Activated CD8-positive, alpha-beta memory T cell treated with anti-CD3 and anti-CD28 coated beads, Interleukin-2, amount 10 ng/mL, durations not matched to agents 7 days and 5 days (primary cell): Measurements from ENCODE around the gene SLC25A26. TPM values are rescaled to one million over a fixed set of nuclear protein-coding genes. Genes with fewer than 3 reads are reported as not detected.
A peak's percentile ranks its signal among the peaks of the same experiment; 100 is the strongest.
"Not testable (repeated sequence)": the region's sequence is repeated elsewhere in the genome, so short reads cannot be mapped to it uniquely, and the experiment has no call there.

Source experiments
- ATAC-seq: fragments of 150-1000 bp; cut with Tn5 transposase; one replicate; pipeline ENCODE4 v1.10.0; 2021; ENCODE audit warnings: moderate library complexity
- CTCF ChIA-PET: fragments of 350-600 bp; sonication (Branson Sonifier 250); formaldehyde crosslinking; loops from one replicate; lab custom pipeline; 2021; ENCODE audit warnings: antibody characterized with exemption; lab: Charles Lee
- DNase-seq: peaks from one replicate; pipeline ENCODE4 v3.0.0-alpha.2; 2020
- H3K27ac Mint-ChIP-seq: one replicate; pipeline ENCODE4 v1.8.0; 2021; ENCODE audit warnings: mild to moderate bottlenecking, mixed read lengths
- H3K27me3 Mint-ChIP-seq: one replicate; pipeline ENCODE4 v1.8.0; 2021; ENCODE audit warnings: mixed read lengths
- H3K36me3 Mint-ChIP-seq: one replicate; pipeline ENCODE4 v1.8.0; 2021; ENCODE audit warnings: mild to moderate bottlenecking, mixed read lengths
- H3K4me1 Mint-ChIP-seq: one replicate; pipeline ENCODE4 v1.8.0; 2021; ENCODE audit warnings: mixed read lengths
- H3K4me3 Mint-ChIP-seq: one replicate; pipeline ENCODE4 v1.8.0; 2021; ENCODE audit warnings: mild to moderate bottlenecking, moderate library complexity, mixed read lengths
- H3K9me3 Mint-ChIP-seq: one replicate; pipeline ENCODE4 v1.8.0; 2022; ENCODE audit warnings: low read depth, mixed read lengths
- total RNA-seq, 2 experiments: library from RNA; stranded (reverse); gene quantifications; one replicate each; pipeline ENCODE4 v1.2.3, GENCODE V29; 2021

SLC25A26 gene
- total RNA-seq, 2 experiments from 2014 or later = 14.5 to 15.6 TPM

DNA sequence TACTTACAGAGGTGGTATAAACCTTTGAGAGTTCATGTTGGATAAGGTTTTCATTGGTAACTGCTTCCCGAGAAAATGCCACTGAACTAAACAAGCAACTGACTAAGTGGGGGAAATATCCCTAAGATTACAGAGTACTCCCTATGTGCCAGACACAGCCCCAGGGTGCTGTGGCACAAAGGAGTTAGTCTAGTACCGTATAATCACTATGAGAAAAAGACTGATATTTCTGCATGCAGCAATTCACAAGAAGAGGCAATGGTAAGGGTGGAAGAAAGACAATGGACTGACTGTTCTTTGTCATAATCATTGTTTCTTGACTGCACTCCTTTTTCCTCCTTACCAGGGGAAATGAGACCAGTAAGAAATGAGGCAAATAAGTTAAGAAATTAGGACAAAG lies 20.0 kb upstream of the SLC25A26 start:
- H3K27me3 Mint-ChIP-seq = peaks cover 16% of the 10 kb centered on the region
- H3K9me3 Mint-ChIP-seq = no peaks in the 10 kb centered on the region
- DNase-seq (no peak), ATAC-seq (no peak)
- H3K4me3 Mint-ChIP-seq = no peak overlapping the region
- H3K4me1 Mint-ChIP-seq = no peaks in the 10 kb centered on the region
- H3K36me3 Mint-ChIP-seq = no peaks in the 10 kb centered on the region
- H3K27ac Mint-ChIP-seq = no peak overlapping the region
- CTCF ChIA-PET = no interaction called here

DNA sequence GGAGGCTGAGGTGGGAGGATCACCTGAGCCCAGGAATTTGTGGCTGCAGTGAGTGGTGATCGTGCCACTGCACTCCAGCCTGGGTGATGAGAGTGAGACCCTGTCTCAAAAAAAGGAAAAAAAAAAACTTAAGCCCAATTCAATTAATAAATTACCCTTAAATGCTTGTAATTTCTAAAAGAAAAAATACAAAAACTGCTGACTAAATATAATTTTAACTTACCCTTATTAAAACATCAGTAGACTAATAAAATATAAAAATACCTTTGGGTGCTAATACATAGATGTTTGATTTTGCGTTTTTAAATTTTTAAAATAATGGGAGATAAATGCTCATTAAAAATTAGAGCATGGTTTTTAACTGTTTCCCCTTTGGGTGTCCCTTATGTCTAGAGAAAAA lies 17.5 kb upstream of the SLC25A26 start:
- Mint-ChIP-seq H3K4me1 (no peaks in the 10 kb centered on the region), H3K36me3 (no peaks in the 10 kb centered on the region), H3K9me3 (no peaks in the 10 kb centered on the region), H3K27me3 (peaks cover 15% of the 10 kb centered on the region), H3K27ac (no peak overlapping the region), H3K4me3 (no peak overlapping the region)
- CTCF ChIA-PET = no interaction called here
- DNase-seq (no peak), ATAC-seq (no peak)

DNA sequence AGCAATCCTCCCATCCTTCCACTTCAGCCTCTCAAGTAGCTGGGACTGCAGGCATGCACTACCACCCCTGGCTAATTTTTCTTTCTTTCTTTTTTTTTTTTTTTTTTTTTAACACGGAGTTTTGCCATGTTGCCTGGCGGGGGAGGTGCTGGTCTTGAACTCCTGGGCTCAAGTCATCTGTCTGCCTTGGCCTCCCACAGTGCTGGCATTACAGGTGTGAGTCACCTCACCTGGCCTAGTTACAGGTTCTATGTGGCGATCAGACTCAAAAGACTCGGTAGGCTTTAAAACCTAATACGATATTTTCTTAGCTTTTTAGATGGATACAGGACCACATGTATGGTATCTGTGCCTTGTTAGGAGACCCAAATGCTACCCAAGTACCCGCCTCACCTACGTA lies 14.0 kb upstream of the SLC25A26 start:
- no peak overlapping the region for H3K4me3 Mint-ChIP-seq
- DNase-seq (no peak), ATAC-seq (no peak)
- H3K9me3 Mint-ChIP-seq = no peaks in the 10 kb centered on the region
- CTCF ChIA-PET = no interaction called here
- H3K4me1 Mint-ChIP-seq = peaks cover 2% of the 10 kb centered on the region
- no peaks in the 10 kb centered on the region for H3K36me3 Mint-ChIP-seq
- no peak overlapping the region for H3K27ac Mint-ChIP-seq
- peaks cover 15% of the 10 kb centered on the region for H3K27me3 Mint-ChIP-seq

DNA sequence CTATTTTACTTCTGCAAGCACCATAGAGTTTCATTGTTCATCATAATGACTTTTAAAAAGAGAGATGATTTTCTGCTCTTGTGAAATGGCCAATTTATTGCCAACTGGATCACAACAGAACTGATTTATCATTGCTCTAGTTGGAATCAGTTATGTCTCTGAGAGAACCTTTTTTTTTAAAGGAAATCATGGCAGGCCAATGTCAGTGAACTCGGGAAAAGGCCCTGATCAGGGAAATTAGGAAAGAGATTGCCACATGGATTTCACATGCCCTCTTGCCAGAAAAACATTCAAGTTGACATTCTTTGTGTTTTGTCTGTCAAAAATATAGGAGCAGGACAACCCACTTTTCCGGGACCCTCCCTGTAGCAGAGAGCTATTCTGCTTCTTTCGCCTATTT lies 12.6 kb upstream of the SLC25A26 start:
- no peak overlapping the region for H3K27ac Mint-ChIP-seq
- CTCF ChIA-PET = no interaction called here
- H3K27me3 Mint-ChIP-seq = peaks cover 15% of the 10 kb centered on the region
- peaks cover 3% of the 10 kb centered on the region for H3K4me1 Mint-ChIP-seq
- DNase-seq (no peak), ATAC-seq (no peak)
- H3K9me3 Mint-ChIP-seq = no peaks in the 10 kb centered on the region
- H3K4me3 Mint-ChIP-seq = no peak overlapping the region
- no peaks in the 10 kb centered on the region for H3K36me3 Mint-ChIP-seq

DNA sequence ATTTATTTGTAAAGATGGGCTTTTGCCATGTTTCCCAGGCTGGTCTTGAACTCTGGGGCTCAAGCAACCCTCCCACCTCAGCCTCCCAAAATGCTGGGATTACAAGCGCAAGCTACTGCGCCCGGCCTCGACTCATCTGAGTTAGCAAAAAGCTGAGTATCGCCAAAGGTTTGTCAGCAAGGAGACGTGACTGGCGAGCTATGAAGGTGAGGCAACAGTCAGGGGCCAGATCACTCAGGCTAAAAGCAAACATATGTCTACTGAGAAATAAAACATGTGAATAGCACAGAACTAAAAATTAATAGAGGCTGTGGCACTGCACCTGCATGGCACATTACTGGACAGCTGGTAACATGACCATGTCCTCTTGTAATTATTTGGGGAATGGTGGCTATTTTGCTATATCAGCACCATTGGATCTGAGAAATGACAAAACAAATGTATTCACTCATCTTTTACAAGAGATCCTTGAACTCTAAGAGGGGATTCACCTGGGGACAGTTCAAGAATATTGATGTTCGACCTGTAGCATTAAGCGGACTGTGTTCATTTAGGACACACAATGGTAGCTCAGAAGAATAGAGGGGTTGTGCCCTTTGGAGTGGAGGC lies 10.0 kb upstream of the SLC25A26 start:
- H3K27ac Mint-ChIP-seq = no peak overlapping the region
- no peak overlapping the region for H3K4me3 Mint-ChIP-seq
- H3K9me3 Mint-ChIP-seq = no peaks in the 10 kb centered on the region
- no peaks in the 10 kb centered on the region for H3K36me3 Mint-ChIP-seq
- H3K4me1 Mint-ChIP-seq = peaks cover 3% of the 10 kb centered on the region
- ATAC-seq = no peak
- no peak for DNase-seq
- peaks cover 2% of the 10 kb centered on the region for H3K27me3 Mint-ChIP-seq
- CTCF ChIA-PET = no interaction called here

DNA sequence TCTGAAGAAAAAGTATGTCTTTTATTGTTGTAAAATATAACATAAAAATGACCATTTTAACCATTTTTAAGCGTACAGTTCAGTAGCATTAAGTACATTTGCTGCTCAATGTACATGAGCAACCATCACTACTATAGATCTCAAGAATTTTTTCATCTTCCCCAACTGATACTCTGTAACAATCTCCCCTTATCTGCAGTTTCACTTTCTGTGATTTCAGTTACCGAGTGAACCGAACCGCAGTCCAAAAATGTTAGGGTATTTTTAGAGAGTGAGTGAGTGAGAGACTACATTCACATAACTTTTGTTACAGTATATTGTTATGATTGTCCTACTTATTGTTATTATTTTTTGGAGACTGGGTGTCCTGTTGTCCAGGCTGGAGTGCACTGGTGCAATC lies 9.0 kb upstream of the SLC25A26 start:
- CTCF ChIA-PET = no interaction called here
- H3K4me3 Mint-ChIP-seq = no peak overlapping the region
- DNase-seq = no peak
- no peaks in the 10 kb centered on the region for H3K36me3 Mint-ChIP-seq
- no peaks in the 10 kb centered on the region for H3K9me3 Mint-ChIP-seq
- H3K27ac Mint-ChIP-seq = no peak overlapping the region
- H3K4me1 Mint-ChIP-seq = peaks cover 3% of the 10 kb centered on the region
- H3K27me3 Mint-ChIP-seq = no peaks in the 10 kb centered on the region
- ATAC-seq = no peak

DNA sequence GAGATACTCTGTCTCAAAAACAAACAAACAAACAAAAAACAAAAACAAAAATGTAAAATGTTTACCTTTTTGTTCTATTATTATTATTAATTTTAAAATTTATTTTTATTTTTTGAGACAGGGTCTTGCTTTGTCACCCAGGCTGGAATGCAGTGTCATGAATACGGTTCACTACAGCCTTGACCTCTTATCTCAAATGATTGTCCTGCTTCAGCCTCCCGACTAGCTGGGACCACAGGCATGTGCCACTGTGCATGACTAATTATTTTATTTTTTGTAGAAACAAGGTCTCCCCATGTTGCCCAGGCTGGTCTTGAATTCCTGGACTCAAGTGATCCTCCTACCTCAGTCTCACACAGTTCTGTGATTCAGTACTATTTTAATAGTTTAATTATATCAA lies 5.7 kb upstream of the SLC25A26 start:
- Mint-ChIP-seq H3K27me3 (peaks cover 2% of the 10 kb centered on the region), H3K4me1 (peaks cover 5% of the 10 kb centered on the region), H3K36me3 (no peaks in the 10 kb centered on the region), H3K9me3 (no peaks in the 10 kb centered on the region), H3K4me3 (no peak overlapping the region), H3K27ac (no peak overlapping the region)
- ATAC-seq = no peak
- no peak for DNase-seq
- CTCF ChIA-PET = no interaction called here

DNA sequence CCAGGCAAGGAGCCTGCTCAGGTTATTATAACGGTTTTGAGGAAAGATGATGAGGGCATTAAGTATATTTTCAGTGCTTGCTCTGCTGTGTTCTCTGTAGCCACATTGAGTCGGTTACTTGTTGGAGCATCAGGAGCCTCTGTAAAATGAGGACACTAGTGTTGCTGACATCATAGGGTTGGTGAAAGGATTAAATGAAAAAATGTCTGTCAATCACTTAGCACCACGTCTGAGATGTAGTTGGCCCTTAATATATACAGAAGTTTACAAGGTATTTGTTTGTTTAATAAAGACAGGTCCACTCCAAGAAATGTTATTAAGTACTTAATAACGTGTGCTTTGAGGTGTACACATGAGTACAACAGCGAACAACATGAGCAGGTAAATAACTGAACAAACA lies 735 bp upstream of the SLC25A26 start:
- Mint-ChIP-seq H3K9me3 (no peaks in the 10 kb centered on the region), H3K27ac (no peak overlapping the region), H3K36me3 (peaks cover 17% of the 10 kb centered on the region), H3K4me1 (peaks cover 29% of the 10 kb centered on the region), H3K4me3 (peak overlapping the region; percentile 89), H3K27me3 (peaks cover 2% of the 10 kb centered on the region)
- ATAC-seq (no peak), DNase-seq (no peak)
- CTCF ChIA-PET = no interaction called here

DNA sequence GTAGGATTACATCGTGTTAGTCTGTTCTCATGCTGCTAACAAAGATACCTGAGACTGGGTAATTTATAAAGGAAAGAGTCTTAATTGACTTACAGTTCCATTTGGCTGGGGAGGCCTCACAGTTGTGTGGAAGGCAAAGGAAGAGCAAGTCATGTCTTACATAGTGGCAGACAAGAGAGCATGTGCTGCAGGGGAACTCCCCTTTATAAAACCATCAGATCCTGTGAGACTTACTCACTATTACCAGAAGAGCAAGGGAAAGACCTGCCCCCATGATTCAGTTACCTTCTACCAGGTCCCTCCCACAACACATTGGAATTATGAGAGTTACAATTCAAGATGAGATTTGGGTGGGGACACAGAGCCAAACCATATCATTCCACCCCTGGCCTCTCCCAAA lies 3.4 kb downstream of the SLC25A26 start:
- no peak overlapping the region for H3K27ac Mint-ChIP-seq
- no peak overlapping the region for H3K4me3 Mint-ChIP-seq
- DNase-seq (no peak), ATAC-seq (no peak)
- CTCF ChIA-PET = interaction anchor here (0.8 to 2.5 kb wide), 2 partner anchors 30 to 70 kb away, joined by 3 to 8 read pairs; no protein-coding TSS in a partner anchor
- H3K9me3 Mint-ChIP-seq = no peaks in the 10 kb centered on the region
- no peaks in the 10 kb centered on the region for H3K27me3 Mint-ChIP-seq
- H3K36me3 Mint-ChIP-seq = peaks cover 31% of the 10 kb centered on the region
- peaks cover 34% of the 10 kb centered on the region for H3K4me1 Mint-ChIP-seq

DNA sequence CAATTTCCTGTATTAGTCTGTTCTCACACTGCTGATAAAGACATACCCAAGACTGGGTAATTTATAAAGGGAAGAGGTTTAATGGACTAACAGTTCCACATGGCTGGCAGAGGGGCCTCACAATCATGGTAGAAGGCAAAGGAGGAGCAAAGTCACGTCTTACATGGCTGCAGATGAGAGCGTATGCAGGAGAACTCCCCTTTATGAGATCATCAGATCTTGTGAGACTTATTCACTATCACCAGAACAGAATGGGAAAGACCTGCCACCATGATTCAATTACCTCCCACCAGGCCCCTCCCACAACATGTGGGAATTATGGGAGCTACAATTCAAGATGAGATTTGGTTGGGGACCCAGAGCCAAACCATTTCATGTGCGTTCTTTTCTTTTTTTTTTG lies 5.3 kb downstream of the SLC25A26 start:
- not testable (repeated sequence) for H3K27ac Mint-ChIP-seq, H3K27me3 Mint-ChIP-seq, H3K4me3 Mint-ChIP-seq, ATAC-seq, DNase-seq, H3K9me3 Mint-ChIP-seq
- CTCF ChIA-PET = interaction anchor here (1.3 kb wide), 1 partner anchor 10 kb away, joined by 3 read pairs; no protein-coding TSS in a partner anchor
- Mint-ChIP-seq H3K4me1 (peaks cover 29% of the 10 kb centered on the region), H3K36me3 (peaks cover 39% of the 10 kb centered on the region)

DNA sequence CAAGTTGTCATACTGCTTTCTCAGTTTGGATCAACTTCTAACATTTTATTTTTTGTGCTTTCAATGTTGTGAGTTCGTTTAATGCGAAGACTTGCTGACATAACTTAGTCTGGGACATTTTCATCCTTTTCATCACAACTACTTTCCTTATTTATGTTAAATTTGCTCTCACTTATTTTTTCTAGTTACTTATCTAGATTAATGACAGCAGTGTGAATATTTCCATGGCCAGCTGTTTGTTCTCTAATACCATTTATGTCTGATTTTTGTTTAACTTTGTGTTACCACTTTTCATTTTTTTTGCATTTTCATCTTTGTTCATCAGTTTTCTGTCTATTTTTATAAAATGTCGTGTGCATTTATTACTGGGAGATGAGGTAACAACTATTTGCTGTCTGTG lies 6.2 kb downstream of the SLC25A26 start:
- peaks cover 37% of the 10 kb centered on the region for H3K36me3 Mint-ChIP-seq
- H3K27ac Mint-ChIP-seq = no peak overlapping the region
- peaks cover 21% of the 10 kb centered on the region for H3K4me1 Mint-ChIP-seq

DNA sequence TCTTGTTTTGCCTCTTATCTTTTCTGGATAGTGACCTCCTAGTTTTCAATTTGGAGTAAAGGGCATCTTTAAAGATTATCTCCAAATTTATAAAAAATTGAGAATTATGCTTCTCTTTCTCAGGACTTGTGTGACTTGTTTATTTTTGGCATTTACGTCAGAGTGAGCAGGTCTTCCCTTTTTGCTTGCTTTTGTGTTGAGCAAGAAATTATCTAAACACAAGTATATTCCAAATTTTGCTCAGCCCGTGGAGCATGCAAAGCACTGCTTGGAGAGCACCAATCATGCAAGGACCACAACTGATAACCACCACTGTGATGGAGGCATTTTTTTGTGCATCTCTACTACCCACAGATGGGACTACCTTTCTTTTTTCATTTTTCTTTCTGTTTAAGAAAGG lies 7.1 kb downstream of the SLC25A26 start:
- no peaks in the 10 kb centered on the region for H3K27me3 Mint-ChIP-seq
- DNase-seq (no peak), ATAC-seq (no peak)
- no peaks in the 10 kb centered on the region for H3K9me3 Mint-ChIP-seq
- peaks cover 36% of the 10 kb centered on the region for H3K36me3 Mint-ChIP-seq
- no peak overlapping the region for H3K4me3 Mint-ChIP-seq
- no peak overlapping the region for H3K27ac Mint-ChIP-seq
- CTCF ChIA-PET = no interaction called here
- H3K4me1 Mint-ChIP-seq = peaks cover 20% of the 10 kb centered on the region

More for the DNA sequence above, 6.2 kb downstream of the SLC25A26 start:
- Mint-ChIP-seq H3K27me3 (no peaks in the 10 kb centered on the region), H3K9me3 (no peaks in the 10 kb centered on the region), H3K4me3 (no peak overlapping the region)
- CTCF ChIA-PET = interaction anchor here (1.3 kb wide), 1 partner anchor 9 kb away, joined by 3 read pairs; no protein-coding TSS in a partner anchor
- ATAC-seq (no peak), DNase-seq (no peak)

DNA sequence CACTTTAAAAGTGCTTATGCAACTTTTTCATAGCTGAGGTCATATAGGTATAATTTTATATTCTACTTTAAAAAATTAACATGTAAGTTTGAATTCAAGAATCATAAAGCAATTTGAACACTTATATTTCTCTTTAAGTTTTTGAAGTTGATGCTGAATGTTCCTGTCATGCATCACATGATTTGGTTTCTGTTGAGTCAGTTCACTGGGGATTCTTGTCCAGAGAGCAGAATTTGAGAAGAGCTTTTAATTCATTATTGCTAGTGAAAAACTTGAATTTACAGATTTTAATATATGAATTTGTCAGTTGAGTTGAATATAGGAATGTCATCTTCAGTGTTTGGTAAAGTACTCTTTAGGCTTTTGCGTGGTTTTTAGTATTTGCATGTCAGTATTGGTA lies 7.9 kb downstream of the SLC25A26 start:
- no peak overlapping the region for H3K4me3 Mint-ChIP-seq
- no peaks in the 10 kb centered on the region for H3K9me3 Mint-ChIP-seq
- H3K4me1 Mint-ChIP-seq = peaks cover 16% of the 10 kb centered on the region
- H3K27ac Mint-ChIP-seq = no peak overlapping the region
- ATAC-seq (no peak), DNase-seq (no peak)
- CTCF ChIA-PET = no interaction called here
- H3K27me3 Mint-ChIP-seq = no peaks in the 10 kb centered on the region
- peaks cover 32% of the 10 kb centered on the region for H3K36me3 Mint-ChIP-seq

DNA sequence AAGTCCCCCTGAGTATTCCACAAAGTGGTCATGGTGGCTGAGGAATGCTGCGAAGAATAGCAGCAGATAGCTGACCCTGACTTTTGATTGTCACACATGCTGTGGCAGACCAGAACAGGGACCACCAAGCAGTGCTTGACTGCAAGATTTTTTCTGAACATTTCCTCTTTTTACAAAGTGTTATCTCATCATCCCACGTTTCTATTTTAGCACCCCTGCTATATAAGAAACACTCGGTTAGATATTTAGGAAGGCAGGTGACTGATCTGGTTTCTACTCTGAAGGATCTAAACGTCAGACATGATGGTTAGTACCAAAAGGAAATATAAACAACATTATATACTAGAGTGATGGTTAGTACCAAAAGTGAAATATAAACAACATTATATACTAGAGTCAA lies 9.1 kb downstream of the SLC25A26 start:
- DNase-seq = no peak
- H3K9me3 Mint-ChIP-seq = peaks cover 2% of the 10 kb centered on the region
- H3K4me1 Mint-ChIP-seq = peaks cover 8% of the 10 kb centered on the region
- no peaks in the 10 kb centered on the region for H3K27me3 Mint-ChIP-seq
- no peak for ATAC-seq
- CTCF ChIA-PET = interaction anchor here (0.7 kb wide), 1 partner anchor 33 kb away, joined by 3 read pairs; no protein-coding TSS in a partner anchor
- H3K27ac Mint-ChIP-seq = no peak overlapping the region
- no peak overlapping the region for H3K4me3 Mint-ChIP-seq
- H3K36me3 Mint-ChIP-seq = peaks cover 27% of the 10 kb centered on the region
